ENCODE measurements around the gene NDRG3. TPM values are rescaled to one million over a fixed set of nuclear protein-coding genes. Genes with fewer than 3 reads are reported as not detected.
A peak's percentile ranks its signal among the peaks of the same experiment; 100 is the strongest.

The NDRG3 gene
- total RNA-seq (2021), result 40.7 and 55.6 TPM in 2 replicates
- Bru-seq, nascent RNA, result percentile 62 among the genes with signal in this experiment
- percentile 55 among the genes with signal in this experiment for BruChase-seq, experiment 1, labeled RNA remaining after a 2-hour chase
- BruChase-seq, experiment 2, labeled RNA remaining after a 6-hour chase, result percentile 60 among the genes with signal in this experiment
- long read RNA-seq, transcript NDRG3-201 (16 exons, 2,964 nt), result major isoform, 68 of 100 reads
- long read RNA-seq, partial matches to known transcripts, result 11 of 100 reads
- long read RNA-seq, other reads (novel, unspliced or antisense), result 20 of 100 reads

DNA sequence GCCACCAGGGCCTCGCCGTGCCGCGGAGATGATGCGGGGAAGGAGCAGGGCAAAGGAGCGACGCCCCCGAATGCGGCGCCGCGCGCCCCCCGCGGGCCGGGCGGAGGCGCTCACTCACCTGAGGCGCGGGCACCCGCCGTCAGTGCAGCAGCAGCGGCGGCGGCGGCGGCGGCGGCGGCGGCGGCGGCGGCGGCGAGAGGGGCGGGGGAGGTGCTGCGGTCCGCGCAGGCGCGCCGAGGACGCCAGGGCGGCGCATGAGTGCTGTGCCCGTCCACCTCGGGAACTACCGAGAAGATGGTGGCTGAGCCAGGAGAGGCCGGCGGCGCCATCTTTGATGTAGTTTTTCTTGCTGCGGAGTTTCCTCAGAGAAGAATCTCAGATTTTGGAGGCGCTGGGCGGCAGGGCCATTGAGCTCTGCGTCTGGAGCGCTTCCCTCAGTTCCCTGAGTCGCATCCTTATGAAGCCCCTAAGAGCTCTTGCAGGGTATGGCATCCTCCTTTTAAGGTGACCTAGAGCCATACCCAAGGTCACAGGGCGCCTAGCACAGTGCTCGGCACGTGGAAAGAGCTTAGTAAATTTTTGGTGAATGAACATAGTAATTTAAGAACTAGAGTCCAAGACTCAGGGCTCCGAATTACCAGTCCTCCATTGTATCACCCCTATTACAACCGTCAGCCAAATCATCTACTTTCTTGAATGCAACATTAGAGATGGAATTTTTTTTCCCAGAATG lies at the start of gene NDRG3:
Gene NDRG3, minus strand, starts transcription at position 164 of the 733 bp plus-strand sequence. CDS start 24,355 bp downstream, outside the sequence.
- TSS peak; percentile 95 for BruUV-seq (replicated peaks)
- H3K9me3 ChIP-seq (ENCODE audit: insufficient read depth, low read depth), result no peaks in the 10 kb centered on the region

DNA sequence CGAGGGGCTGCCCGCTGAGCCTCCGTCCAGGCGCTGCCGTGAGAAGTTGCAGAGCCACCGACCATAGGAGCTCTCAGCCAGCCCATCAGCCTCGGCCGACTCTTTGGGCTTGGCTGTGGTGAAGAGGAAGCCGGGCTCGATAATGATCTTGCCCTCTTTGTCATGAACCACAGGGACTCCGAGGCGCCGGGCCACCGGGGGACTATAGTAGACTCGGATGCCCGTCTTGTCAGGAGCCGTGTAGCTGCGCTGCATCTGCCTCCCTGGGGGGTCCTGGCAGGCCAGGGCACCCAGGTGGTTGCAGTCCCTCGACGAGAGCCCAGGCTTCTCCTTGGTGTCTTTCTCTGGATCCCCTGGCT lies 48.2 kb upstream of the NDRG3 start:
- CTCF ChIA-PET, result no interaction called here
- intact Hi-C loops (cut with micrococcal nuclease; ENCODE audit: unreplicated experiment), result no loop called here

More for the DNA sequence above, at the start of gene NDRG3:
- DNase-seq, result peak; percentile 85 to 92
- Histone ChIP-seq H2AFZ (peak within 1 kb of the TSS; percentile 98), H4K20me1 (ENCODE audit: insufficient read depth) (no peaks in the 10 kb centered on the region), H3K4me3 (peak within 1 kb of the TSS; percentile 97), H3K27me3 (ENCODE audit: insufficient read depth, low read depth) (no peaks in the 10 kb centered on the region), H3K36me3 (ENCODE audit: low read depth) (no peaks in the 10 kb centered on the region), H3K4me2 (peak within 1 kb of the TSS; percentile 100), H3K9me2 (ENCODE audit: insufficient read depth) (no peaks in the 10 kb centered on the region), H3K79me2 (ENCODE audit: low read depth) (peaks cover 9% of the 10 kb centered on the region; the same call in 1 of the 2 replicates), H3F3A (ENCODE audit: insufficient read depth, low read depth) (peaks cover 20% of the 10 kb centered on the region), H3K4me1 (replicated peaks; ENCODE audit: insufficient read depth) (peaks cover 18% of the 10 kb centered on the region), H3K27ac (peak within 1 kb of the TSS; percentile 46)
- ChIA-PET POLR2A (ENCODE audit: unreplicated experiment) (interaction anchor here (0.6 to 1.0 kb wide), 2 partner anchors 22 to 173 kb away, joined by 3 read pairs; partner anchors contain the start of gene TGIF2), CTCF (interaction anchor here (0.6 to 0.8 kb wide), 3 partner anchors 9 to 173 kb away, joined by 3 to 4 read pairs (median 4); partner anchors contain the start of gene TGIF2)
- intact Hi-C loops (cut with micrococcal nuclease; ENCODE audit: unreplicated experiment), result loop anchor here (5.0 to 10.0 kb wide), 2 partner anchors 139 to 191 kb away; partner anchors contain the start of gene RAB5IF
- no peak for TF ChIP-seq EZH2 (IDR thresholded peaks at IDR 0.05; ENCODE audit: low read depth)
- TF ChIP-seq, protein P1, sequence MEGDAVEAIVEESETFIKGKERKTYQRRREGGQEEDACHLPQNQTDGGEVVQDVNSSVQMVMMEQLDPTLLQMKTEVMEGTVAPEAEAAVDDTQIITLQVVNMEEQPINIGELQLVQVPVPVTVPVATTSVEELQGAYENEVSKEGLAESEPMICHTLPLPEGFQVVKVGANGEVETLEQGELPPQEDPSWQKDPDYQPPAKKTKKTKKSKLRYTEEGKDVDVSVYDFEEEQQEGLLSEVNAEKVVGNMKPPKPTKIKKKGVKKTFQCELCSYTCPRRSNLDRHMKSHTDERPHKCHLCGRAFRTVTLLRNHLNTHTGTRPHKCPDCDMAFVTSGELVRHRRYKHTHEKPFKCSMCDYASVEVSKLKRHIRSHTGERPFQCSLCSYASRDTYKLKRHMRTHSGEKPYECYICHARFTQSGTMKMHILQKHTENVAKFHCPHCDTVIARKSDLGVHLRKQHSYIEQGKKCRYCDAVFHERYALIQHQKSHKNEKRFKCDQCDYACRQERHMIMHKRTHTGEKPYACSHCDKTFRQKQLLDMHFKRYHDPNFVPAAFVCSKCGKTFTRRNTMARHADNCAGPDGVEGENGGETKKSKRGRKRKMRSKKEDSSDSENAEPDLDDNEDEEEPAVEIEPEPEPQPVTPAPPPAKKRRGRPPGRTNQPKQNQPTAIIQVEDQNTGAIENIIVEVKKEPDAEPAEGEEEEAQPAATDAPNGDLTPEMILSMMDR (conservative IDR thresholded peaks at IDR 0.05), result no peak

More for the DNA sequence above, 48.2 kb upstream of the NDRG3 start:
- Histone ChIP-seq H3K79me2 (ENCODE audit: low read depth) (no peaks in the 10 kb centered on the region), H3K9me2 (ENCODE audit: insufficient read depth) (no peaks in the 10 kb centered on the region), H3F3A (ENCODE audit: insufficient read depth, low read depth) (no peaks in the 10 kb centered on the region; the same call in none of the 2 replicates), H4K20me1 (ENCODE audit: insufficient read depth) (no peaks in the 10 kb centered on the region), H3K27me3 (ENCODE audit: insufficient read depth, low read depth) (no peaks in the 10 kb centered on the region), H3K36me3 (ENCODE audit: low read depth) (no peaks in the 10 kb centered on the region), H3K27ac (no peak overlapping the region), H3K4me2 (no peak overlapping the region), H2AFZ (no peak overlapping the region), H3K9me3 (ENCODE audit: insufficient read depth, low read depth) (no peaks in the 10 kb centered on the region), H3K4me1 (replicated peaks; ENCODE audit: insufficient read depth) (no peaks in the 10 kb centered on the region), H3K4me3 (no peak overlapping the region)
- POLR2A ChIA-PET (ENCODE audit: unreplicated experiment), result no interaction called here
- BruUV-seq (replicated peaks), result no TSS peak
- no peak for DNase-seq
- no peak for TF ChIP-seq EZH2 (IDR thresholded peaks at IDR 0.05; ENCODE audit: low read depth)
- TF ChIP-seq, protein P1 (conservative IDR thresholded peaks at IDR 0.05), result no peak

Measured in PC-9 (cell line).